ENCODE results near the gene MPND.

GRCh38 chr19:4323692-4324091, 19.7 kb upstream of the MPND start:
- no peak for TF ChIP-seq YY1 (IDR thresholded peaks at IDR 0.05; ENCODE audit: insufficient read depth, insufficient read length)
- no peak for TF ChIP-seq ZNF274 (IDR thresholded peaks at IDR 0.05; ENCODE audit: low read depth, low read length)

Data from NT2/D1 (cell line).